ENCODE data around the gene AUH.

Gene AUH

DNA sequence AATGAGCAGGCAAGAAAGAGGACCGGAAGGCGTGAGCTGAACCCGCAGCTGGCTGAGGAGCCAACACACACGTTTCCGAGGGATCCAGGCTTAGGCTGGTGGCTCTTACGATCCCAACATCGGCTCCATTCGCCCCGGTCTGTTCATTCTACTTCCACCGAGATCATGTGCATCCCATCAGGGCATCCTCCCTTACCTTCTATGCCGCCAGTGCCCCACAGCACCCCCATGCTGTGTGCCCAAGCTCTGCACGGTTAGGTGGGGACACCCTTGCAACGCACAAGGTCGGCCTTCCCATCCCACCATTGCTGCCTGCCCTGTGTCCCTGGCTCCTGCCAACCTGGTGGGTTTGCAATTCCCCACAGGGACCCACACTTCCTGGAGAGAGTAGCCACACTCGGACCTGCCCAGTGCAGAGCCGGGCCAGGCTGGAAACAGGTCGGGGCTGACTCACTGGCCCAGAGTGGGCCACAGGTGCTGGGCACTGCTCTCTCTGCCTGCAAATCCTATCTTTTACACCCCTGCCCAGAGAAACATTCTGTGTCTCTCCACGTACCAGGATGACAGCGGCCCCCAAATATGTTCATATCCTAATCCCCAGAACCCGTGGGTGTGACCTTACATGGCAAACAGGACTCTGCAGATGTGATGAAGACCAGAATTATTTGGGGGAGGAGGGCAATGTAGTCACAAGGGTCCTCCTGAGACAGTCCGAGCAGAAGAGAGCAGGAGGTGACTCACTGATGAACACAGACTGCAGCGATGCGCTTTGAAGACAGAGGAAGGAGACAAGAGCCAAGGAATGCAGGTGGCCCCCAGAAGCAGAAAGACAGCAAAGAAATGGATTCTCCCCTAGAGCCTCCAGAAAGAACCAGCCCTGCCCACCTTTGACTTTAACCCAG is 182.2 kb downstream of the AUH start:
- TF ChIP-seq TAF1 (IDR thresholded peaks at IDR 0.05; ENCODE audit: low read depth) (no peak), CEBPB (IDR thresholded peaks at IDR 0.05) (no peak), FOXM1 (IDR thresholded peaks at IDR 0.05; ENCODE audit: borderline replicate concordance, low read depth) (no peak), TEAD4 (IDR thresholded peaks at IDR 0.05) (no peak), NFIC (IDR thresholded peaks at IDR 0.05) (no peak), RAD21 (IDR thresholded peaks at IDR 0.05; ENCODE audit: low read depth) (no peak), ZBTB7A (IDR thresholded peaks at IDR 0.05; ENCODE audit: low read depth) (no peak), EGR1 (IDR thresholded peaks at IDR 0.05) (no peak), YY1 (IDR thresholded peaks at IDR 0.05; ENCODE audit: low read depth) (no peak), EP300 (IDR thresholded peaks at IDR 0.05; ENCODE audit: borderline replicate concordance) (no peak), CREB1 (IDR thresholded peaks at IDR 0.05; ENCODE audit: low read depth) (no peak), TCF12 (IDR thresholded peaks at IDR 0.05; ENCODE audit: low read depth) (no peak)
- TF ChIP-seq, protein P1, sequence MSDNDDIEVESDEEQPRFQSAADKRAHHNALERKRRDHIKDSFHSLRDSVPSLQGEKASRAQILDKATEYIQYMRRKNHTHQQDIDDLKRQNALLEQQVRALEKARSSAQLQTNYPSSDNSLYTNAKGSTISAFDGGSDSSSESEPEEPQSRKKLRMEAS (IDR thresholded peaks at IDR 0.05) = no peak
- TF ChIP-seq, protein P2, sequence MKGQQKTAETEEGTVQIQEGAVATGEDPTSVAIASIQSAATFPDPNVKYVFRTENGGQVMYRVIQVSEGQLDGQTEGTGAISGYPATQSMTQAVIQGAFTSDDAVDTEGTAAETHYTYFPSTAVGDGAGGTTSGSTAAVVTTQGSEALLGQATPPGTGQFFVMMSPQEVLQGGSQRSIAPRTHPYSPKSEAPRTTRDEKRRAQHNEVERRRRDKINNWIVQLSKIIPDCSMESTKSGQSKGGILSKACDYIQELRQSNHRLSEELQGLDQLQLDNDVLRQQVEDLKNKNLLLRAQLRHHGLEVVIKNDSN (IDR thresholded peaks at IDR 0.05) = no peak
- TF ChIP-seq, protein P3, sequence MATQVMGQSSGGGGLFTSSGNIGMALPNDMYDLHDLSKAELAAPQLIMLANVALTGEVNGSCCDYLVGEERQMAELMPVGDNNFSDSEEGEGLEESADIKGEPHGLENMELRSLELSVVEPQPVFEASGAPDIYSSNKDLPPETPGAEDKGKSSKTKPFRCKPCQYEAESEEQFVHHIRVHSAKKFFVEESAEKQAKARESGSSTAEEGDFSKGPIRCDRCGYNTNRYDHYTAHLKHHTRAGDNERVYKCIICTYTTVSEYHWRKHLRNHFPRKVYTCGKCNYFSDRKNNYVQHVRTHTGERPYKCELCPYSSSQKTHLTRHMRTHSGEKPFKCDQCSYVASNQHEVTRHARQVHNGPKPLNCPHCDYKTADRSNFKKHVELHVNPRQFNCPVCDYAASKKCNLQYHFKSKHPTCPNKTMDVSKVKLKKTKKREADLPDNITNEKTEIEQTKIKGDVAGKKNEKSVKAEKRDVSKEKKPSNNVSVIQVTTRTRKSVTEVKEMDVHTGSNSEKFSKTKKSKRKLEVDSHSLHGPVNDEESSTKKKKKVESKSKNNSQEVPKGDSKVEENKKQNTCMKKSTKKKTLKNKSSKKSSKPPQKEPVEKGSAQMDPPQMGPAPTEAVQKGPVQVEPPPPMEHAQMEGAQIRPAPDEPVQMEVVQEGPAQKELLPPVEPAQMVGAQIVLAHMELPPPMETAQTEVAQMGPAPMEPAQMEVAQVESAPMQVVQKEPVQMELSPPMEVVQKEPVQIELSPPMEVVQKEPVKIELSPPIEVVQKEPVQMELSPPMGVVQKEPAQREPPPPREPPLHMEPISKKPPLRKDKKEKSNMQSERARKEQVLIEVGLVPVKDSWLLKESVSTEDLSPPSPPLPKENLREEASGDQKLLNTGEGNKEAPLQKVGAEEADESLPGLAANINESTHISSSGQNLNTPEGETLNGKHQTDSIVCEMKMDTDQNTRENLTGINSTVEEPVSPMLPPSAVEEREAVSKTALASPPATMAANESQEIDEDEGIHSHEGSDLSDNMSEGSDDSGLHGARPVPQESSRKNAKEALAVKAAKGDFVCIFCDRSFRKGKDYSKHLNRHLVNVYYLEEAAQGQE (IDR thresholded peaks at IDR 0.05; ENCODE audit: low read depth) = no peak

DNA sequence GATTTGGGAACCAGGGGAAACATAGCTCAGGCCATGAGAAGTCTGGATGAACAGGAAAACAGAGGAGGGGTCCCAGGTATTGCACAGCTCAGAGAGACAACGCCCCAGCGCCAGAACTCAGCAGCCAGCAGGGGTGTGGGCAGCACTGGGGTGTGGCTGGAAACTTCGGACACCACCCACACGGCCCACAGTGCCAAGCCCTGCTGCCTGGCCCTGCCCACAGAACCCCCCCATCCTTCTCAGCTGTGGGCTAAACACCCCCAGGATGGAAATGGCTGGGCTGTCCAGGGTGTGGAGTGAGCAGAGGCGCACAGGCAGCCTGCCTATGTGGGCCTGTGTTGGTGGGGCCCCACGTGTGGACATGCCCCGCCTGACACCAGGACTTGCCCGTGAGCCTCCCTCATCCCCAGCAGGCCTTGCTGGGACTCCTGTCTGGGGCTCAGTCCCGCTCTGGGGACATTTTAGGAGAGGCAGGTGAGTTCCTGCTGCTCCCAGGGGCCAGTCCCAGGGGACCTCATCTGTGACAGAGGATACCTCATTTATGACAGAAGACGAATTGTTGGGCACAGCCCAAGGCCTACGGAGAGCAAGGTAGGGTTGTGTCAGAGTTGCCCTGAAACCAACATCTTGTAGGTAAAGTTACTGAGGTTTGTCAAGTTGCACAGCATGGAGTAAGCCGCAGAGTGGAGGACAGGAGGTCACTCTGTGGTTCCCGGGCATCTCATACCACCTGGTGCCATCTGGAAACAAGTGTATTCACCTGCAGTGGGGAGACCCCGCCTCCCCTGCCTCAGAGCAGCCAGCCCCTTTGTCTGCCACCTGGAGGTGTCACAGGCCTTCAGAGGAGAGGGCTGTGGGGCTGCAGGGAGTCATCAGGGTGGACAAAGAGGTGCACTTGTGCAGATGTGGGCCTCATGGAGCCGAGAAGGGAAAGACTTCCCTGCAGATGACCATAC is 183.2 kb downstream of the AUH start:
- TF ChIP-seq CREB1 (IDR thresholded peaks at IDR 0.05; ENCODE audit: low read depth) (no peak), FOXM1 (IDR thresholded peaks at IDR 0.05; ENCODE audit: borderline replicate concordance, low read depth) (no peak), ZBTB7A (IDR thresholded peaks at IDR 0.05; ENCODE audit: low read depth) (no peak), CEBPB (IDR thresholded peaks at IDR 0.05) (no peak)
- TF ChIP-seq, protein P3 (IDR thresholded peaks at IDR 0.05; ENCODE audit: low read depth) = no peak

DNA sequence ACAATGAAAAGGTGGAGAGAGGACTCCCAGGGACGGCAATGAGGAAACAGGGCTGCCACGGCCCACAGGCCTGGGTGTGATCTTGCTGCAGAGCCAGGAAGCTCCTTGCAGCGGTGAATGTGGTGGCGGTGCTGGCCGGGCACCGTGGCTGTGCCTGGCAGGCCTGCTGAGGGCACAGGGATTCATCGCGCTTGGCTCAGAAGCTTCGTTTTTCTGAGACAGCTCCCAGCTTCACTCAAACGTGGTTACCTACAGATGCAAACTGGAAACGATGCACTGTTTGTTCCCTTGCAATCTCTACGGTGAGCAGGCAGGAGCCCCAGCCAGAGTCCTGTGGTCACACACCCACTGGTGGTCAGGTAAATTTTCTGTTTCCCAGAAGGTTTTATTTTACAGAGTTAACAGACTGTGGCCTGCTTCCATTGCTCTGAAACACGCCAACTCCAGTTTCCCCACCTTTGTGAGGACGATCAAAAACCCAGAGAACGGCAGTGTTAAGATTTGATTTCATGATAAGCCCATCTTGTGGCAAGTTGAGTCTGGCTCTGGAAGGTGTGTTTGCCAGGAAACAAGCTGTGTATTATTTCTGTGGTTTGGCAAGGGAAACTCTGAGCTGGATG is 183.9 kb downstream of the AUH start:
- TF ChIP-seq, protein P1 (IDR thresholded peaks at IDR 0.05) = no peak
- no peak for TF ChIP-seq EGR1 (IDR thresholded peaks at IDR 0.05)
- TF ChIP-seq NFIC (IDR thresholded peaks at IDR 0.05) = no peak
- TF ChIP-seq, protein P2 (IDR thresholded peaks at IDR 0.05) = no peak
- no peak for TF ChIP-seq TAF1 (IDR thresholded peaks at IDR 0.05; ENCODE audit: low read depth)
- TF ChIP-seq, protein P3 (IDR thresholded peaks at IDR 0.05; ENCODE audit: low read depth) = no peak
- no peak for TF ChIP-seq FOXM1 (IDR thresholded peaks at IDR 0.05; ENCODE audit: borderline replicate concordance, low read depth)
- no peak for TF ChIP-seq TEAD4 (IDR thresholded peaks at IDR 0.05)
- no peak for TF ChIP-seq ZBTB7A (IDR thresholded peaks at IDR 0.05; ENCODE audit: low read depth)
- TF ChIP-seq YY1 (IDR thresholded peaks at IDR 0.05; ENCODE audit: low read depth) = no peak
- no peak for TF ChIP-seq RAD21 (IDR thresholded peaks at IDR 0.05; ENCODE audit: low read depth)
- no peak for TF ChIP-seq CREB1 (IDR thresholded peaks at IDR 0.05; ENCODE audit: low read depth)
- no peak for TF ChIP-seq CEBPB (IDR thresholded peaks at IDR 0.05)
- no peak for TF ChIP-seq EP300 (IDR thresholded peaks at IDR 0.05; ENCODE audit: borderline replicate concordance)
- TF ChIP-seq TCF12 (IDR thresholded peaks at IDR 0.05; ENCODE audit: low read depth) = no peak

Data from Ishikawa (cell line).